H1 (cell line): ENCODE measurements around the gene WDR11.

ENCODE experiments used
- ATF2 ChIP-seq: IDR thresholded peaks from 2 replicates; pipeline ENCODE4 v1.6.1; 2012; ENCODE audit warnings: low read length, inconsistent platforms
- CREB1 ChIP-seq: IDR thresholded peaks from 2 replicates; pipeline ENCODE4 v1.6.1; 2012; ENCODE audit warnings: inconsistent platforms
- CTCF ChIP-seq, 3 experiments: IDR thresholded peaks; 1 replicate in 2 of 3; 2 replicates in 1 of 3; pipeline versions ENCODE4 v1.5.1 to v1.6.1; 2011; ENCODE audit warnings: low read length in 3 of 3, mild to moderate bottlenecking in 3 of 3, inconsistent platforms in 2 of 3, low read depth in 1 of 3, moderate library complexity in 1 of 3; ENCODE audit not compliant: insufficient read depth in 1 of 3; ENCODE audit errors: control extremely low read depth in 1 of 3
- EP300 ChIP-seq, 2 experiments: IDR thresholded peaks; 1 replicate in 1 of 2; 2 replicates in 1 of 2; pipeline ENCODE4 v1.6.1; 2011 to 2012; ENCODE audit warnings: low read depth in 2 of 2, low read length in 2 of 2, mild to moderate bottlenecking in 2 of 2, borderline replicate concordance in 1 of 2, inconsistent platforms in 1 of 2, moderate library complexity in 1 of 2
- MAX ChIP-seq: IDR thresholded peaks from 2 replicates; pipeline ENCODE4 v1.6.1; 2012; ENCODE audit warnings: inconsistent platforms
- POLR2A ChIP-seq, 2 experiments: IDR thresholded peaks; 1 replicate in 1 of 2; 2 replicates in 1 of 2; pipeline ENCODE4 v1.6.1; 2011; ENCODE audit warnings: low read depth in 2 of 2, low read length in 2 of 2, mild to moderate bottlenecking in 2 of 2; ENCODE audit errors: control extremely low read depth in 1 of 2
- SP1 ChIP-seq: IDR thresholded peaks from 2 replicates; pipeline ENCODE4 v1.6.1; 2011; ENCODE audit warnings: low read depth, low read length
- YY1 ChIP-seq: IDR thresholded peaks from 2 replicates; pipeline ENCODE4 v1.6.1; 2011; ENCODE audit warnings: low read depth, mild to moderate bottlenecking, low read length

GRCh38 chr10:120883071-120883470, 31.9 kb downstream of the WDR11 start:
- no peak for TF ChIP-seq YY1
- TF ChIP-seq CTCF (IDR thresholded peaks at IDR 0.05; ENCODE audit: control extremely low read depth in 1 of 3, insufficient read depth in 1 of 3, low read depth in 1 of 3, low read length in 3 of 3): no peak
- no peak for TF ChIP-seq SP1
- no peak for TF ChIP-seq EP300 (IDR thresholded peaks at IDR 0.05; ENCODE audit: borderline replicate concordance in 1 of 2, low read depth in 2 of 2, low read length in 2 of 2)
- TF ChIP-seq MAX: no peak
- TF ChIP-seq ATF2: no peak
- no peak for TF ChIP-seq POLR2A (IDR thresholded peaks at IDR 0.05; ENCODE audit: control extremely low read depth in 1 of 2, low read depth in 2 of 2, low read length in 2 of 2)
- TF ChIP-seq CREB1: no peak
